H1 (cell line): ENCODE data around the gene PRR33. TPM values are rescaled to one million over a fixed set of nuclear protein-coding genes. Genes with fewer than 3 reads are reported as not detected.

Source experiments
- CREB1 ChIP-seq: IDR thresholded peaks from 2 replicates; pipeline ENCODE4 v1.6.1; 2012; ENCODE audit warnings: inconsistent platforms
- JUND ChIP-seq: IDR thresholded peaks from 2 replicates; pipeline ENCODE4 v1.6.1; 2011; ENCODE audit warnings: mild to moderate bottlenecking, improper control_type of control experiment, low read length
- NRF1 ChIP-seq: IDR thresholded peaks from 2 replicates; pipeline ENCODE4 v1.6.1; 2011; ENCODE audit warnings: mild to moderate bottlenecking, low read depth, low read length, improper control_type of control experiment
- SP1 ChIP-seq: IDR thresholded peaks from 2 replicates; pipeline ENCODE4 v1.6.1; 2011; ENCODE audit warnings: low read depth, low read length
- polyA plus RNA-seq, 7 experiments: library from polyadenylated mRNA; depleted of rRNA in 3 of 7; stranded (reverse) in 5 of 7; unstranded in 2 of 7; fragments of >200 nt in 5 of 7; fragments of 200-250 nt in 2 of 7; gene quantifications; 1 replicate in 5 of 7; 2 replicates in 1 of 7; 4 replicates in 1 of 7; pipeline versions ENCODE4 v1.2.1 to v1.2.3, GENCODE V29; 2011 to 2013; ENCODE audit warnings: missing spikeins in 2 of 7, mixed read lengths in 2 of 7
- total RNA-seq: library from RNA; stranded (reverse); fragmentation: NEBNext Ultra II Directional; extraction: Animal tissue kit (Norgen Biotek cat#: 25700); gene quantifications from 2 replicates; pipeline ENCODE4 v1.2.1, GENCODE V29; 2021
- TF ChIP-seq, protein P1 (sequence below): IDR thresholded peaks from 2 replicates; pipeline ENCODE4 v1.6.1; 2012; ENCODE audit warnings: low read length, inconsistent platforms

Gene PRR33
- total and polyA plus RNA-seq, 2 of the 8 experiments (the other 6 are each of a cell fraction or from before 2014, with no cell fraction given), result 0.02 TPM; not detected in 1

DNA sequence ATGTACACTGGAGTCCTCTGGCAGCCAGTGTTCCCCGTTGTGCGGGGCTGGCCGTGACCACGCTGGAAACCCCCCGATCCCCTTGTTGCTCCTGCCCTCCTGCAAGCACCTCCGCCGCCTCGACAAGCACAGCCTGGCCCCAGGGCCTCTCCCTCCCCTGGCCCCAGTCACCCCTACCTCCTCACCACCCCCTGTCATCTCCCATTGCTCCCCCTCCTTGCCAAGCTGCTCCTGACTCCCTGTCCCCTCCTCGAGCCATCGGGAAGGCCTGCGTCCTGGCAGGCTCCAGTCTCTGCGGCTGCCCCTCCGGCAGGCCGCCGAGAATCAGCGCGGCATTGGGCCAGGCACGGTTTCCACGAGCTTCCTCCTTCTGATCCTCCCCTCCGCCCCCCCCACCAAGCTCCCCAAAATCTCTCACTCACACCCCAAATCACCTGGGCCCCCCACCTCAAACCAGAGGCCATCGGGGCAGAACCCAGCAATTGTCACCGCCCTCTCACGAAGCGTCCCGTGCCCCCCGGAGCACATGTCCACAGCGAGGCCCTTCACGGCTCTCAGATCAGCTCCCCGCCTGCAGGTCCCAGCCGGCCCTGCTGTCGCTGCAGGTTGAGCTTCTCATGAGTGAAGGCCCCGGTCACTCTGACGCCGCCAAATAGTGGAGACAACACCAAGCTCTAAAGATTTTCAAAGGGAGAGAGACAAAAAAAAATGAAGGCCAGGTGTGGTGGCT is 44.5 kb downstream of the PRR33 start (continued):
- TF ChIP-seq CREB1 (no peak), SP1 (no peak), JUND (no peak), NRF1 (no peak)
- TF ChIP-seq, protein P1, sequence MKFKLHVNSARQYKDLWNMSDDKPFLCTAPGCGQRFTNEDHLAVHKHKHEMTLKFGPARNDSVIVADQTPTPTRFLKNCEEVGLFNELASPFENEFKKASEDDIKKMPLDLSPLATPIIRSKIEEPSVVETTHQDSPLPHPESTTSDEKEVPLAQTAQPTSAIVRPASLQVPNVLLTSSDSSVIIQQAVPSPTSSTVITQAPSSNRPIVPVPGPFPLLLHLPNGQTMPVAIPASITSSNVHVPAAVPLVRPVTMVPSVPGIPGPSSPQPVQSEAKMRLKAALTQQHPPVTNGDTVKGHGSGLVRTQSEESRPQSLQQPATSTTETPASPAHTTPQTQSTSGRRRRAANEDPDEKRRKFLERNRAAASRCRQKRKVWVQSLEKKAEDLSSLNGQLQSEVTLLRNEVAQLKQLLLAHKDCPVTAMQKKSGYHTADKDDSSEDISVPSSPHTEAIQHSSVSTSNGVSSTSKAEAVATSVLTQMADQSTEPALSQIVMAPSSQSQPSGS, result no peak
- TF ChIP-seq, all 59 proteins: peak for 0
